Activated T-helper 1 cell treated with anti-CD3 and anti-CD28 coated beads, Interleukin-2, amount 50 U/mL, for 16 hours (primary cell): ENCODE data around the gene TNFRSF14.

ENCODE experiments used
- DNase-seq, 2 donors: peaks; one replicate each; pipeline ENCODE4 v3.0.0-alpha.2; 2020; ENCODE audit warnings: low read depth in 1 of 2, low spot score in 1 of 2

The TNFRSF14 gene

GRCh38 chr1:2523191-2523890 is 32.8 kb upstream of the TNFRSF14 start:
- DNase-seq: no peak

GRCh38 chr1:2523891-2524609 is 32.1 kb upstream of the TNFRSF14 start:
- DNase-seq: peak in 1 of 2 donors; percentile 33

- no peak for DNase-seq
Observed at GRCh38 chr1:2525572-2525919, 30.6 kb upstream of the TNFRSF14 start.

- peak; percentile 68 to 82 for DNase-seq
Observed at GRCh38 chr1:2525920-2526823, 30.0 kb upstream of the TNFRSF14 start, which contains the start of gene PANK4. Gene PANK4 (minus strand): TSS chr1:2526596. CDS start chr1:2526587, 9 bp downstream.

GRCh38 chr1:2526824-2527555 is 29.2 kb upstream of the TNFRSF14 start:
- peak in 1 of 2 donors; percentile 42 for DNase-seq

GRCh38 chr1:2527556-2527860 is 28.7 kb upstream of the TNFRSF14 start:
- no peak for DNase-seq

- DNase-seq: no peak
Observed at GRCh38 chr1:2528016-2528415, 28.2 kb upstream of the TNFRSF14 start.

GRCh38 chr1:2528611-2528965 is 27.6 kb upstream of the TNFRSF14 start:
- DNase-seq: no peak

- DNase-seq: no peak
Observed at GRCh38 chr1:2528966-2529783, 27.0 kb upstream of the TNFRSF14 start.

GRCh38 chr1:2529784-2530512 is 26.2 kb upstream of the TNFRSF14 start, which contains the start of gene HES5:
Gene HES5 (minus strand): TSS chr1:2530263. CDS start chr1:2530164, 99 bp downstream.
- DNase-seq: no peak

- DNase-seq: no peak
Observed at GRCh38 chr1:2530513-2531361, 25.4 kb upstream of the TNFRSF14 start.

GRCh38 chr1:2532485-2533160 is 23.5 kb upstream of the TNFRSF14 start:
- DNase-seq: no peak

GRCh38 chr1:2533365-2533764 is 22.8 kb upstream of the TNFRSF14 start:
- no peak for DNase-seq

- DNase-seq: no peak
Observed at GRCh38 chr1:2534315-2534686, 21.9 kb upstream of the TNFRSF14 start.

GRCh38 chr1:2534687-2535441 is 21.3 kb upstream of the TNFRSF14 start:
- DNase-seq: no peak

- DNase-seq: no peak
Observed at GRCh38 chr1:2535455-2535854, 20.7 kb upstream of the TNFRSF14 start.

GRCh38 chr1:2535981-2536380 is 20.2 kb upstream of the TNFRSF14 start:
- no peak for DNase-seq

- DNase-seq: no peak
Observed at GRCh38 chr1:2537784-2538115, 18.4 kb upstream of the TNFRSF14 start.
